Esophagus squamous epithelium (tissue), 4 donors: ENCODE measurements around the gene TAS2R9.

ENCODE experiments used
- CTCF ChIP-seq, 6 experiments: fragments of 450-650 bp in 4 of 6; fragments of 200-600 bp in 2 of 6; sonication (generic) in 2 of 6; IDR thresholded peaks; one replicate each; pipeline ENCODE4 v1.5.1; 2016 to 2019; ENCODE audit warnings: antibody characterized with exemption in 6 of 6, mild to moderate bottlenecking in 4 of 6, moderate library complexity in 4 of 6
- POLR2A ChIP-seq, 4 donors: fragments of 450-650 bp; IDR thresholded peaks; one replicate each; pipeline ENCODE4 v1.6.1; 2017; ENCODE audit warnings: antibody characterized with exemption in 4 of 4, mild to moderate bottlenecking in 4 of 4, moderate library complexity in 3 of 4

- TF ChIP-seq POLR2A (IDR thresholded peaks at IDR 0.05) (no peak), CTCF (IDR thresholded peaks at IDR 0.05) (no peak)
Observed at GRCh38 chr12:10855807-10856206, 45.8 kb upstream of the TAS2R9 start.
